GM12801 (cell line): ENCODE measurements around the gene UVSSA.

Experiments used
- TF ChIP-seq, protein P1 (sequence below): IDR thresholded peaks from one replicate; pipeline ENCODE4 v1.5.1; 2011; ENCODE audit warnings: control low read depth; ENCODE audit not compliant: insufficient read length; ENCODE audit errors: extremely low read depth

The UVSSA gene

DNA sequence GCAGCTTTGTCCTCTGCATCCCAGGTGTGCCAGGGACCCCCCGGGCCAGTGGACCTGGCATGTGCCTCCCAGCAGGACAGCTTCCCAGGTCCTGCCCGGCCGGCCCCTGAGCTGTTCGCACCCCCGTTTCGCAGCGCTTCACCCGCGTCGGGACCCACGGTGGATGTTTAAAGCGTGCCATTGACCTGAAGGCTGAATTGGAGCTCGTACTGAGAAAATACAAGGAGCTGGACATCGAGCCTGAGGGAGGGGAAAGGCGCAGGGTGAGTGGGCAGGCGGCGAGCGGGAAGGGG is 7.9 kb downstream of the UVSSA start:
- TF ChIP-seq, protein P1, sequence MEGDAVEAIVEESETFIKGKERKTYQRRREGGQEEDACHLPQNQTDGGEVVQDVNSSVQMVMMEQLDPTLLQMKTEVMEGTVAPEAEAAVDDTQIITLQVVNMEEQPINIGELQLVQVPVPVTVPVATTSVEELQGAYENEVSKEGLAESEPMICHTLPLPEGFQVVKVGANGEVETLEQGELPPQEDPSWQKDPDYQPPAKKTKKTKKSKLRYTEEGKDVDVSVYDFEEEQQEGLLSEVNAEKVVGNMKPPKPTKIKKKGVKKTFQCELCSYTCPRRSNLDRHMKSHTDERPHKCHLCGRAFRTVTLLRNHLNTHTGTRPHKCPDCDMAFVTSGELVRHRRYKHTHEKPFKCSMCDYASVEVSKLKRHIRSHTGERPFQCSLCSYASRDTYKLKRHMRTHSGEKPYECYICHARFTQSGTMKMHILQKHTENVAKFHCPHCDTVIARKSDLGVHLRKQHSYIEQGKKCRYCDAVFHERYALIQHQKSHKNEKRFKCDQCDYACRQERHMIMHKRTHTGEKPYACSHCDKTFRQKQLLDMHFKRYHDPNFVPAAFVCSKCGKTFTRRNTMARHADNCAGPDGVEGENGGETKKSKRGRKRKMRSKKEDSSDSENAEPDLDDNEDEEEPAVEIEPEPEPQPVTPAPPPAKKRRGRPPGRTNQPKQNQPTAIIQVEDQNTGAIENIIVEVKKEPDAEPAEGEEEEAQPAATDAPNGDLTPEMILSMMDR: no peak

DNA sequence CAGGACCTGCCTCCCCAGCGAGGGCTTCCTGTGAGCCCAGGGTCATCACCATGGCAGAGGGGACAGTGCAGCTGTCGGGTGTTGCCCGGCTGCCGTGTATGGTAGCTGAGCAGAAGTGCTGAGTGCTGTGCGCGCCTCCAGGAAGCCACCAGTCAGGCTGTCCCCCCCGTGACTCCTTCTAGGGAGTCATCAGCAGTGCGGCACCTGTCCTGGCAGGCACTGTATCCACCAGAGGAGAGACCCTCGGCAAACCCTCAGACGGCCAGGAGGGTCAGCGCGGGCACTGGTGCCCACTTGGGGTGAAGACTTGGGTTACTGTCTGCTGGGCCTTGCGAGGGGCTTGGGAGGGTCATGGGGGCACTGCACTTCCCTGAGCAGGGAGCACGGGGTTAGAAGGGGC is 8.4 kb downstream of the UVSSA start:
- TF ChIP-seq, protein P1: no peak

DNA sequence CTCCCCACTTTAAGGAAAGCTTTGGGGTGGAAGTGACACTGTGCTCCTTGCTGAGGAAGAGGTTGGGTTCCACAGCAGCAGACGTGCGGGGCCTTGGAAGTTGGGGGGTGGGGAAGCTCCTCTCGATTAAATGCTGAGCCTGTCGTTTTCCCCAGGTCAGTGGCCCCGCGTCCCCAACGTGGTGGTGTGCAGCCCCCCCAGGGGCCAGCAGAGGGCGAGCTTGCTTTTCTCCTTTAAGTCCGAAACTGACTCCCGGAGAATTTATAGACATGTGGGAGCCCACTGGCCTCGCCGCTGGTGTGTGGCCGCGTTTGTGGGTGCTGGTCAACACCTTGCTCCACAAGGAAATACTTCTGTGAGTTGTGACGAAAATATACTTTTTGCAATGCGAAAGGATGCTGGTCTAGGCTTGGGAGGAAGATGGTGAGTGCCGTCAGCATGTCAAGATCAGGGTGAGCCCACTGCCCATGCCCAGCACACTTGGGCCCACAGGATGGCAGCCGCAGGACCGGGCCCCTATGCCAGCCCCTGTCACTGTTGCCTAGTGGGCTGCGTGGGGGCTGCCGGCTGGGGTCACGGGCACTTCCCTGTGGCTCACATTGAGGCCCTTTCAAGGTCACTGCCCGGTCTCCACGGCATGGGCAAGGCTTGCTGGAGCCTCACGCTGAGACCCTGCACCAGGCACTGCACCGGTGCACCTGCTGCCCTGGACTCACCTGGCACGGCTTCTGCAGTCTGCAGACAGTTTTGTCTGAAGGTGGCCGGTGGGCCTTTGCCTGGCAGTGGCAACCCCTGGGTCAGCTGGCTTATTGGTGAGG is 9.4 kb downstream of the UVSSA start:
- TF ChIP-seq, protein P1: no peak

DNA sequence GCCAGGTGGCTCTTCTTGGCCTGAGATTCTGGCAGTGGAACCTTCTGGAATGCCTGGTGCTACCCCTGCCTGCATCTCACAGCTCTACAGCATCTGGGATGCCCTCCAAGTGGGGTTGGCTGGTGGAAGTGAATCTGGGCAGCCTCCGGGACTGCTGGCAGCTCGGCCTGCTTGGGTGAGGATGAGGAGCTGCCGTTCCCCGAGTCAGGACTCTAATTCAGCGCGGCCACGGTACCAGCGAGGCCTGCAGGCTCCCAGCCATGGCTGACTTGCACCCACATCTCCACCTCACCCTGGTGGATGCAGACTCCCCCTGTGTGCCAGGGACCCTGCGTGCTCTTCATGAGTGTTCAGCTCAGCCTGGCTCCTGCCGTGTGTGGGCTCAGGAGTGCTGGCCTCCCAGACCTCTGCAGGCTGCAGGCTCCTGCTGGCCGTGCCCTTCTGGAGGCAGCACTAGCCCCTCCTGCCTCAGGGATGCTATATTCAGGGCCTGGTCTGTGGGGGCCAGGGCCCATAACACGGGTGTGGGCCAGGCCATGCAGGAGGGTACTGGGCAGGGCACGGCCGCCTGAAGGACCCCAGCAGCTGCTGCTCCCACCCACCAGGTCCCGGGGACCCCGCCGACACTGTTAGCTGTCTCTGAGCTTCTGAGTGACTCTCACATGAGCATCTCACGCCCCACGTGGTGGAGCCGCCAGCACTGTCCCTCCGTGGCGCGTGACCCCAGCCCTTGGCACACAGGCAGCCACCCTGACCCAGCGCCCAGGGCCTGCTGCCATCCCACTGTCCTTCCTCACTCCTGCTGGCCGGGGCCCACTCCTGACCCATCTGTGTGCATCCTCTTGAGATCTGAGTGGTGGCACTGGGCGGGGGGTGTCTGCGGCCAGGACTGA is 10.6 kb downstream of the UVSSA start:
- TF ChIP-seq, protein P1: no peak

DNA sequence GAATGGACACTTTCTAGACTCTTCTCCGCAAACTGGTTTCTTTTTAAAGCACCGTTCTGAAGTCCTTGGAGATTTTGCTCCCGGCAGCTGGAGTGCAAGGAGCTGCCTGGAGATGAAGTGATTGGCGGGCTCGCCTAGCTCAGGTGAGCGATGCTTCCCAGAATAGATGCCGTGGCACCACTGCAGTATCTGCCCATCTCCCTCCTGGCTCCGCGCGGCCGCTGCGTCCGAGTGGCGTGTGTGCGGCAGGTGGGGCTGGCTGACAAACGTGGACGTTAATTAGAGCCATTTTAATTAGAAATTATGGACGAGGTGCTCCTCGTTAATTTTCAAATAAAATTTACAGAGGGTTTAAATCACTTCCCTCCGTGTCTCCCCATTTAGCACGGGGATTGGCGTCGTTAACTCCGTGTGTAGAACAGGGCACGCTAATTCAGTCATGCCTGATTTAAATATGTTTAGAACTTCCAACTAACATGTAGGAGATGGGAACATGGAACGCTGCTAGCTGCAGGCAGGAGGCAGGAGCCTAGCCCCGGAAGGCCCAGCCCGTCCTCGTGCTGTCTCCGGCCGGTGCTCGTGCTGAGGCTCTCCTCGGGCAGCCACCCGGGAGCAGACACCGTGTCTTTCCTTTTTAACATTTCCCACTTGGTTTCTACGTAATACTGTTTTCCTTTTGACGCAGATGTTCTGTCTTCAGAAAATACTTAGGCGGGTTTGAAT is 11.6 kb downstream of the UVSSA start:
- TF ChIP-seq, protein P1: no peak

DNA sequence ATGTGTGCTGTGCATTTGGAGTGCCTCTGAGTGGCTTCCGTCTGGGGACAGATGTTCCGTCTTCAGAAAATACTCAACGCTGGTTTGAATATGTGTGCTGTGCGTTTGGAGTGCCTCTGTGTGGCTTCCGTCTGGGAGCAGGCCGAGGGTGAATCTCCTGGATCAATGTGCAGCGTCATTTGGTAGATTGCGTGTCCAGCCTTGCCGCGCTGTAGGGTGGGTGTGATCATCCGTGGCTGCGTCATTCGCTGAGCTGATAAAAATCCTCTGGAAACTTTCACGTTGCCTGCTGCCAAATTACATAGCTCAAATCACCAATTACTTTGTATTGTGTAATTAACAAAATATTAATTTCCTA is 12.1 kb downstream of the UVSSA start:
- TF ChIP-seq, protein P1: no peak

DNA sequence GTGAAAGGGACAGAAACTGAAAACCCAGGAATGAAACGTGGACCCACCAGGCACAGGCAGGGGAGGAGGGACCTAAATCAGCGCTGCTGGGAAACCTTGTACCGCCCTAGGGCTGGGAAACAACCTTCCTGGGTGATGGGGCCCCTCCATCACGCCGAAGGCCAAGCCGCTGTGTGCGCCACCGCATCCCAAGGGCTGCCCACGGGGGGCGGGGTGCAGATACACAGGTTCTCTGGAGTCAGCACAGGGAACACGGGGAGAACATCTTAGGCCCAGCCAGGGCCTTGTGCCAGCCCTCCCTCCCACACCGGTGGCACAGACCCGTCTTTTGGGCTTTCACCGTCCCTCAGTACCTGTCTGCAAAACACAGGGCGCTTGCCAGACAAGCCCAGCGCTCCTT is 13.0 kb downstream of the UVSSA start:
- TF ChIP-seq, protein P1: no peak
